IMR-90 (cell line): Measurements from ENCODE around the gene ADGB.

Experiments
- BHLHE40 ChIP-seq: fragments of 150-350 bp; IDR thresholded peaks from 2 replicates; pipeline ENCODE4 v1.6.1; 2016; ENCODE audit warnings: mild to moderate bottlenecking, low read depth, low read length
- CEBPB ChIP-seq: IDR thresholded peaks from 2 replicates; pipeline ENCODE4 v1.6.1; 2012; ENCODE audit warnings: low read depth, low read length, improper control_type of control experiment
- FOS ChIP-seq: fragments of 150-350 bp; IDR thresholded peaks from 2 replicates; pipeline ENCODE4 v1.6.1; 2016; ENCODE audit warnings: low read depth, low read length
- MAFK ChIP-seq: IDR thresholded peaks from 2 replicates; pipeline ENCODE4 v1.6.1; 2012; ENCODE audit warnings: low read depth, low read length, improper control_type of control experiment
- MAZ ChIP-seq: IDR thresholded peaks from 2 replicates; pipeline ENCODE4 v1.6.1; 2012; ENCODE audit warnings: low read depth, mild to moderate bottlenecking, low read length, improper control_type of control experiment, moderate library complexity, borderline replicate concordance
- MXI1 ChIP-seq: IDR thresholded peaks from 2 replicates; pipeline ENCODE4 v1.6.1; 2012; ENCODE audit warnings: low read depth, mild to moderate bottlenecking, low read length, moderate library complexity, borderline replicate concordance
- POLR2A ChIP-seq: IDR thresholded peaks from 2 replicates; pipeline ENCODE4 v1.6.1; 2012; ENCODE audit warnings: mild to moderate bottlenecking, low read depth, low read length
- RAD21 ChIP-seq: IDR thresholded peaks from 2 replicates; pipeline ENCODE4 v1.6.1; 2012; ENCODE audit warnings: low read length, improper control_type of control experiment
- TF ChIP-seq, protein P1 (sequence below): conservative IDR thresholded peaks from 2 replicates; pipeline ENCODE4 v1.5.1; 2012; ENCODE audit warnings: mild to moderate bottlenecking, low read depth, low read length, improper control_type of control experiment
- TF ChIP-seq, protein P2 (sequence below): fragments of 150-350 bp; IDR thresholded peaks from 2 replicates; pipeline ENCODE4 v1.6.1; 2017; ENCODE audit warnings: mild to moderate bottlenecking, antibody characterized with exemption, low read length, low read depth
- TF ChIP-seq, protein P3 (sequence below): fragments of 150-350 bp; IDR thresholded peaks from 2 replicates; pipeline ENCODE4 v1.6.1; 2016; ENCODE audit warnings: low read depth, mild to moderate bottlenecking, low read length, moderate library complexity, borderline replicate concordance

DNA sequence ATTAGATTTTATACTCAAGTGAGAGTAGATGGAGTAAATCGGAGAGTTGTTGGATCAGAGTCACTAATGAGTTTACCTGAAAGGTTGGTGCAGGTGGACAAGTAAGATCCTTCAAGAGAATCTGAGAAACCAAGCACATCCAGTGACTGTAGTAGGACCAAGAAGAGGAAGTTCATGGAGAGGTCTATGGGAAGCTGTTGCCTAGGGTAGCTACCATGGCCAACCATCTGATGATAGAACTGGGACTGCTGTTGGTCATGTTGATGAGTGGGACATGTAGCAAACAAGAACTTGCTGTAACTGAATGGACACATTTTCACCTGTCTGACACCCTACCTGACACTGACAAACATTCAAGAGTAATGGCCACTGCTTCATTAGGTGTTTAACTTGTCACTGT lies 11.3 kb upstream of the ADGB start:
- TF ChIP-seq, protein P1, sequence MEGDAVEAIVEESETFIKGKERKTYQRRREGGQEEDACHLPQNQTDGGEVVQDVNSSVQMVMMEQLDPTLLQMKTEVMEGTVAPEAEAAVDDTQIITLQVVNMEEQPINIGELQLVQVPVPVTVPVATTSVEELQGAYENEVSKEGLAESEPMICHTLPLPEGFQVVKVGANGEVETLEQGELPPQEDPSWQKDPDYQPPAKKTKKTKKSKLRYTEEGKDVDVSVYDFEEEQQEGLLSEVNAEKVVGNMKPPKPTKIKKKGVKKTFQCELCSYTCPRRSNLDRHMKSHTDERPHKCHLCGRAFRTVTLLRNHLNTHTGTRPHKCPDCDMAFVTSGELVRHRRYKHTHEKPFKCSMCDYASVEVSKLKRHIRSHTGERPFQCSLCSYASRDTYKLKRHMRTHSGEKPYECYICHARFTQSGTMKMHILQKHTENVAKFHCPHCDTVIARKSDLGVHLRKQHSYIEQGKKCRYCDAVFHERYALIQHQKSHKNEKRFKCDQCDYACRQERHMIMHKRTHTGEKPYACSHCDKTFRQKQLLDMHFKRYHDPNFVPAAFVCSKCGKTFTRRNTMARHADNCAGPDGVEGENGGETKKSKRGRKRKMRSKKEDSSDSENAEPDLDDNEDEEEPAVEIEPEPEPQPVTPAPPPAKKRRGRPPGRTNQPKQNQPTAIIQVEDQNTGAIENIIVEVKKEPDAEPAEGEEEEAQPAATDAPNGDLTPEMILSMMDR = no peak
- TF ChIP-seq BHLHE40 (no peak), POLR2A (no peak), CEBPB (no peak), MXI1 (no peak), FOS (no peak), RAD21 (no peak), MAZ (no peak), MAFK (no peak)
- TF ChIP-seq, protein P2, sequence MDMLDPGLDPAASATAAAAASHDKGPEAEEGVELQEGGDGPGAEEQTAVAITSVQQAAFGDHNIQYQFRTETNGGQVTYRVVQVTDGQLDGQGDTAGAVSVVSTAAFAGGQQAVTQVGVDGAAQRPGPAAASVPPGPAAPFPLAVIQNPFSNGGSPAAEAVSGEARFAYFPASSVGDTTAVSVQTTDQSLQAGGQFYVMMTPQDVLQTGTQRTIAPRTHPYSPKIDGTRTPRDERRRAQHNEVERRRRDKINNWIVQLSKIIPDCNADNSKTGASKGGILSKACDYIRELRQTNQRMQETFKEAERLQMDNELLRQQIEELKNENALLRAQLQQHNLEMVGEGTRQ = no peak
- TF ChIP-seq, protein P3, sequence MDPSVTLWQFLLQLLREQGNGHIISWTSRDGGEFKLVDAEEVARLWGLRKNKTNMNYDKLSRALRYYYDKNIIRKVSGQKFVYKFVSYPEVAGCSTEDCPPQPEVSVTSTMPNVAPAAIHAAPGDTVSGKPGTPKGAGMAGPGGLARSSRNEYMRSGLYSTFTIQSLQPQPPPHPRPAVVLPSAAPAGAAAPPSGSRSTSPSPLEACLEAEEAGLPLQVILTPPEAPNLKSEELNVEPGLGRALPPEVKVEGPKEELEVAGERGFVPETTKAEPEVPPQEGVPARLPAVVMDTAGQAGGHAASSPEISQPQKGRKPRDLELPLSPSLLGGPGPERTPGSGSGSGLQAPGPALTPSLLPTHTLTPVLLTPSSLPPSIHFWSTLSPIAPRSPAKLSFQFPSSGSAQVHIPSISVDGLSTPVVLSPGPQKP = no peak
